ENCODE data around the gene TH.

Gene TH

DNA sequence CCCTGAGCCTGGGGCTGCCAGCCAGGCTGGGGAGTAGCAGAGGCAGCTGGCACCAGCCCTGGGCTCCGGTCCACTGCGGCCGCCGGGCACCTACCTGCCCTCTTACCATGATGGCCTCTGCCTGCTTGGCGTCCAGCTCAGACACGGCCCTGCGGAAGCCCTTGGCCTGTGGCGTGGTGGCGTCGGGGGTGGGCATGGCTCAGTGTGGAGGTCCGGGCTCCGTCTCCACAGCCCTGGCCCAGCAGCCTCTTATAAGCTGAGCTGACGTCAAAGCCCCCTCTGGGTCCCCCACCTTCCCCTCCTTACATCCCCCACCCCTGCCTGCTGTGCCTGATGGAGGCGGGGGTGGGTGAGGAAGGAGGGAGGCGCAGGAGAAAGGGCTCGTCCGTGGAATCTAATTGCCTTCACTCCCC is at the start of gene TH:
Gene TH, minus strand, starts transcription at position 225 of the 413 bp plus-strand sequence. Its CDS starts 29 bp downstream, at position 196.
- DNase-seq (ENCODE audit: low spot score): no peak

- DNase-seq (ENCODE audit: low spot score): no peak
Measured at GRCh38 chr11:2221024-2221423, 49.4 kb upstream of the TH start.

- DNase-seq (ENCODE audit: low spot score): no peak
Measured at GRCh38 chr11:2220173-2220771, 48.7 kb upstream of the TH start.

GRCh38 chr11:2219318-2220017 is 47.9 kb upstream of the TH start:
- no peak for DNase-seq (ENCODE audit: low spot score)

GRCh38 chr11:2218031-2218633 is 46.5 kb upstream of the TH start:
- DNase-seq (ENCODE audit: low spot score): no peak

GRCh38 chr11:2217211-2218030 is 45.8 kb upstream of the TH start:
- DNase-seq (ENCODE audit: low spot score): no peak

GRCh38 chr11:2216400-2217064 is 44.9 kb upstream of the TH start:
- DNase-seq (ENCODE audit: low spot score): no peak

DNA sequence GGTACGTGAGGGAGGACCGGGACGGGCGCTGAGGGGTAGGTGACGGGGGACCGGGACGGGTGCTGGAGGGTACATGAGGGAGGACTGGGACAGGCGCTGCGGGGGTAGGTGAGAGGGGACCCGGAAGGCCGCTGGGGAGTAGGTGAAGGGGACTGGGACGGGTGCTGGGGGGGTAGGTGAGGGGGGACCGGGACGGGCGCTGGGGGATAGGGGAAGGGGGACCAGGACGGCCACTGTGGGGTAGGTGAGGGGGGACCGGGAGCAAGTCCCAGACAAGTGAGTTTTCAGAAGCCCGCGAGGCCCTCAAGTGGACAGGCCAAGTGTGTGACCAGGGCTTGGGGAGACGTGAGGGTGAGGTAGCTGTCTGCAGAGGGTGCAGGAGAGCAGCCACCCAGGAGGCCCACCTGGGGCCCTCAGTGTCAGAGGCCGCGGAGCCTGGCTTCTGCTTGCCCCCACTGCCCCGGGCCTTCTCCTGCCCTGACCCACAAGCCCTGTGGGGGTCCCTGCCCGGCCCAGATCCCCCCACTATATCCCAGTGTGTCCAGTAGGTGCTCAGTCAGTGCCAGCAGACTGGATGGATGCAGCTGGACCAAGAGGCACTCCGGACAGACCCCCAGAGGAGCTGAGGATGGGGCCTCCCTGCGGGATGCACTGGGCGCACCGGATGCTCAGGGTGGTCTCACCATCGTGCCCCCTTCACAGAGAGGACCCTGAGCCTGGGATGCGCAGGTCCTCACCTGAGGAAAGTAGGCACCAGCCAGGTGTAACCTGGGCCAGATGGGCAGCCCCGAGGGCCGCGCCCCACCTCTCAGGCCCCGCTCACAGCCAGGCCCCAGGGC is 44.2 kb upstream of the TH start:
- DNase-seq (ENCODE audit: low spot score): no peak

DNA sequence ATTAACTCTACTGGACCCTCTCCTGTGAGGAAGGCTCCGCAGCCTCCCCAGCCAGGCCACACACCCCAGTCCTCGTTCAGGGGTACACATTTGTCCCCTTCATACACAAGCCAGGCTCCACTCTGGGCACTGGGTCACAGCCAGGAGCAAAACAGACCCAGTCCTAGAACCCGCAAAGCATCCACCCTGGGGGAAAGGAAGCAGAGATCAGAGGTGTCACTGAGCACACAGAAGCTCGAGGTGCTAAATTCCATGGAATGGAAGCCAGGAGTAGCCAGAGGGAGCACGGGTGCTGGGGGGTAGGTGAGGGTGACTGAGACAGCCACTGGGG is 43.6 kb upstream of the TH start:
- no peak for DNase-seq (ENCODE audit: low spot score)

DNA sequence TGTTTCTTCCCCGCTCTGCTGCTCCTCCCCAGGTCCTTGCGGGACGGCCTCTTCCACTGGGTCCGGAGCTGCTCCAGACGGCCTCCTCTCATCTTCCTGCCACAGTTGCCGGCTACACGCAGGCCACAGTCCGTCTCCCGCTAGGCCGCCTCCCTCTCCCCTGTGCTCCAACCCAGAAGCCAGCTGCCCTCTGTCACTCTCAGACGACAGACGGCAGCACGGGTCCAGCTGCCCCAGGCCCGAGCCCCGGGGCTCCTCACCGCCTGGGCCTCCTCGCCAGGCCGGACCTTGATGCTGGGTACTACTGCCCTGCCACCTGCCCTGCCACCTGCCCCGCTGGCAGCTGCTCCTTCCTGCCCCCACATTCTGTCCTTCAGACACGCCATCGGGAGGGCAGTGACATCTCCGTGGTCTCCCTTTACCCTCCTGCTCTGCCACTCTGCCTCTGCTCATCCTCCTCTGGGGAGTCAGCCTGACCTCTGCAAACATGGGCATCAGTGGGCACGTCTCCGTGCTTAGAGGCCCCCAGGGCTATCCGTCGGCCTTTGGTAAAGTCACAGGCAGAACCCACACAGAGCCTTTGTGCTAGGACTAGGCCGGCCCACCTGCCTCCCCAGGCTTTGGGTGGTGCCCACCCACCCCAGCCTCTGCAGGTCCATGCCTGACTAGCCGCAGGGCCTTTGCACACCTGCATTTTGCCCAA is 43.1 kb upstream of the TH start:
- DNase-seq (ENCODE audit: low spot score): no peak

GRCh38 chr11:2213890-2214526 is 42.4 kb upstream of the TH start:
- no peak for DNase-seq (ENCODE audit: low spot score)

- no peak for DNase-seq (ENCODE audit: low spot score)
Measured at GRCh38 chr11:2213384-2213842, 41.8 kb upstream of the TH start.

GRCh38 chr11:2212411-2213251 is 41.0 kb upstream of the TH start:
- no peak for DNase-seq (ENCODE audit: low spot score)

- no peak for DNase-seq (ENCODE audit: low spot score)
Measured at GRCh38 chr11:2211113-2211971, 39.7 kb upstream of the TH start.

GRCh38 chr11:2210366-2211112 is 38.9 kb upstream of the TH start:
- peak; percentile 2 for DNase-seq (ENCODE audit: low spot score)

DNA sequence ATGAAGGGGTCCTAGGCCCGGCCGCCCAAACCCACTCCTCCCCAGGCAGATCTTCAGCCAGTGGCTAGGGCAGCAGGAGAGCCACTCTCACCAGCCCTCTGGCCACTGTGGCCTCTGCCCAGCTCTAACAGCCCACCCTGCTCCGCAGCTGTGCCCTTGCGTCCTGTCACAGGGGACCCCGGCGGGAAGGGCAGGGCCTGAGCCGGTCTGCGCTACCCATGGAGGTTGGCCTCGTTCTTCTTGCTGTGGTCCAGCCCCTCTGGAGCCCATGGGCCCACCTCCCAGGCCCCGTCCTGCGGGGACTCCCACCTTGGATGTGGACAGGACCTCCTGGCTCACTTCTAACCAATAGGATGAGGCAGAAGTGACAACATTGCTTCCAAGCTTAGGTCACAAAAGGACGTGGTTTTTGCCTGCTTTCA is 38.3 kb upstream of the TH start:
- no peak for DNase-seq (ENCODE audit: low spot score)

- peak; percentile 2 for DNase-seq (ENCODE audit: low spot score)
Measured at GRCh38 chr11:2209370-2209801, 37.8 kb upstream of the TH start.
